Globus pallidus (tissue), 1 donor: ENCODE results near the gene WNT7B.

Source experiments
- DNase-seq: peaks from one replicate; pipeline ENCODE4 v3.0.0-alpha.2; 2015; ENCODE audit warnings: low spot score

The WNT7B gene

DNA sequence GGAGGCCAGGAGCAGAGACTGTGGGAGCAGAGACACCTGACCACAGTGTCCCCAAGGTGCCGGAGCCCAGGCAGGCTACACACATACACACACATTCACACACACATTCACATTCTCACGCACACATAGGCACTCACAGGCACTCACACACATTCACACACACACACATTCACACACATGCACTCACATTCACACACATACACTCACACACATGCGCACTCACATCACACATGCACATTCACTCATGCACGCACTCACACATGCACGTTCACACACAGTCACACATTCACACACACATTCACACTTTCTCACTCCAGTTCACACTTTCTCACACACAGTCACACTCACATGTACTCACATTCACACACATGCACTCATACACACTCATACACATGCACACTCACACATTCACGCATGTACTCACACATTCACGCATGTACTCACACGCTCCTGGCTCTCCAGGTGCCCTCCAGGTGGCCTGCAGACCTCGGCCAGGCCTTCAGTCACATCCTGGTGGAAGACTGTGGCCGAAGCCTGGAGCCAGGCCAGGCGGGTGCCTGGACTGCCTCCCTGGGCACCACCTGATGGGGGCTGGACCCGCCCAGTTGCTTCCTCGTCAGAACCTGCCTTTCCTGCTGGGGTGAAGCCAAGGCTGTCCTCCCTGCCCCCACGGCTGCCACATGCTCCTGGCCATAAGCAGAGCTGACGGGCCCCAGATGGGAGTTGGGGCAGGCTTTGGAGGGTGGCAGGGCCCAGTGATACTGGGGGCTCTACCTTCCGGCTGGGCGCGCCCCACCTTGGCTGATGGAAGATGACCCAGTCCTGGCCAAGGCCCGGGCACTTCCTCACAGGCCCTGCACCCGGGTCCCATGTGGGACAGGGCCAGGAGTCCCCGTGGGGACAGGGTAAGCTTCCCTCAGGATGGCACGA is 89.5 kb downstream of the WNT7B start:
- no peak for DNase-seq

- DNase-seq = no peak
These were observed 90.4 kb downstream of the WNT7B start for GRCh38 chr22:45886540-45886939.

DNA sequence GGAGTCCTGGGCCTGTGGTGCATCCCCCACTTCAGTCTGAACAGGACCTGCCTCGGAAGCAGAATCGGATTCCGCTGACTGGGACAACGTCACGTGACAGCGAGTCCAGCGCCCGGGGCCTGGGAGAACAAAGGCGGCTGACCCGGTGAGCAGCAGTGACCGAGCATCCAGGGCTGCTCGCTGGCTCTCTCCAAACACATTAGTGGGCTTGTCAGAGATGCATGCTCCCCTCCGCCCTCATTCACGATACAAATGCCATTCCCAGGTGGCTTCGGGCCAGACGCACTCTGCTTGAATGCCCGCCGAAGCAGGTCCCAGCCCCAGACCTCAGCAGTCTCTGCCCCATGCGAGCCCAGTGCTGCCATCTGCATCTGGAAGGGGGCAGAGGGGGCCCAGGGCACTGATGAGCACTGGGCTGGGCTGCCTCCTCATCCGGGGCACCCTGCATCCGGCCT is 91.0 kb downstream of the WNT7B start:
- peak; percentile 39 for DNase-seq

- no peak for DNase-seq
These were observed 91.7 kb downstream of the WNT7B start for GRCh38 chr22:45885171-45885840.

DNA sequence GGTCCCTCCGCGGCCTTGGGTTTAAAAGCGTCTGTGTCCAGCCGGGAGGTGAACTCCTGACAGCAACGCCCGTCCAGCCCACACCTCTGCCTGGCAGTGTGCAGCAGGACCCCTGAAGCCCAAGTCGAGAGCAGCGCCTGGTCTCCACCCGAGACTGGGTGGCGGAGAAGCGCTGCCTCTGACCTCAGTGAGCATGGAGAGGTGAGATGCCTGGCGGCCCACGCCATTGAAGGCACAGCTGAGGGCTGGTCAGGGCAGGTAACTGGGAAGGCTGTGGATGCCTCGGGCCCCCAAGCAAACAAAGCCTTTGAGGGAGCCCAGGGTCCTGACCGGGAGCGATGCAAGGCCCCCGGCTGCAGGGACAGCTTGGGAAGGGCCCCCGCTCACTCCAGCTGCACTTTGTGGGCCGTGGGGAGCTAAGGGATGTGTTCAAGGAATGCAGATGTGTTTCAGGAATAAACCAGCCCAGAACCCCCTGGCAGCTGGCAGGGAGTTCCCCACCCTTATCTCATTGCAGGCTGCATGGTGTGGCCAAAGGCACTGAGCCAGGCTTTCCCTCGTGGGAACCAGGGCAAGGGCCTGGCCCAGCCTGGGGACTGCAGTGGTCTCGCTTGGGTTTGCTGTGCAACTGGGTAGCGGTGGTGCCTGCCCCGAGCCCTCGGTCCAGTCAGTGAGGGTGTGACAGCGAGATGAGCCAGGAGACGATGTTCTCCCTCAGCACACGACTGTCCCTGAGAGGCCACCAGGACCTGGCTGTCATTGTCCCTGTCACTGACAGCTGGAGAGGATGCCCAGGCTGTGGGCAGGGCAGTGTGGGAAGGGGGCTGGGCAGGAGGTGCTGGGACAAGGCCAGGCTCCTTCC is 92.5 kb downstream of the WNT7B start:
- no peak for DNase-seq

DNA sequence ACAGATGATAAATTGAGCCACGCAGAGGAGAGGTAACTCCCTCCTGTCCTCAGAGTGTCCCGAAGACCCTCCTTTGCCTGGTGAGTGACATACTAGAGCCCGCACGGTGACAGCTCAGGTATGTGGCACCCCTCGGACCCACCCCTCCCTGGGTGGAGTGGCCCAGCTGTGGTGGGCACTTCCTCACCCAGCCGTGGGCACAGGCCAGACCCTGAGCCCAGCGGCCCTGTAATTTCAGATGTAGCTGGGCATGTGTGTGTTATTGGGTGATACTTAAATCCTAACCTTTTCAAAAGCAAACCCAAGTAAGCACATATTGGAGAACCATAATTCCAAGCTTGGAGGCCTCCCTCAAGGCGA is 93.2 kb downstream of the WNT7B start:
- DNase-seq = no peak

DNA sequence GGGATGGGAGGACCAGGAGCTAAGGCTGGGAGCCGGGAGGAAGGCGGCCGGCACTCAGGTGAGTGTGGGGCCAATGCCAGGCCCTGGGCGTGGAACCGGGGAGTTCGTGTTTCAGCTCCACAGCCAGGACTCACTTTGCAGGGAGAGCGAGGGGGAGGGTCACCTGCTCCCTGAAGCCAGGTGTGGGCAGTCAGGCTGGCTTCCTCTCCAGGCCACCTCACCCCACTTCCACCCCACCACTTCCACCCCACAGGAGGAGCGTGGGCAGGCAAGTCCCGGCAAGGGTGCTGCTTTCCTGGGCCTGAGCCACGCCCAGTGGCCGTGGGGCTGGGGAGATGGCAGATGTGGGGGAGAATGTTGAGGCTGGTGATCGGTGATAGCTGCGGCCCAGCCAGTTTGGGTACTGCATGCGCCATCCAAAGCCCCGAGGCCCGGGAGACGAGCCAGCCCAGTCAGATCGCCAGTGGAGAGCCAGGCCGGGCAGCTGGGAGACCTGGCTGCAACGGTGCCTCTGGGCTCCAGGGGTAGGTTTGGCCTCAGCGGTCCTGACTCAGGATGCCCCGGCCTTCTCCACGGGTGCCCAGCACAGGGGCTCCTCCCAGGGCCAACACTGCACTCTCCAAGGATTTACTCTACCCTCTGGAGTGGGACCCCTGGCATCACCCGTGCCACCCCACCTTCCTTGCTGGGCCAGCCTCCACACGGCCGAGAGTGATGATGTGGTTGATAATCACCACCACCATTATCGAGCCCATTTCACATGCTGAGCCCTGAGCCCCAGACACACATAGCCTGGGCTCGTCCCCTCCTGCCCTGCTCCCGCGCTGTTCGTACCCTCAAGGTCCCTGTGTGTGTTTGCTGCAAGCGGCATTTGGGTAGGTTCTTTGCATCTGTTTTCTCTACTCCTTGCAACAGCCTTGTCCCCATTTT is 93.8 kb downstream of the WNT7B start:
- DNase-seq = no peak

DNA sequence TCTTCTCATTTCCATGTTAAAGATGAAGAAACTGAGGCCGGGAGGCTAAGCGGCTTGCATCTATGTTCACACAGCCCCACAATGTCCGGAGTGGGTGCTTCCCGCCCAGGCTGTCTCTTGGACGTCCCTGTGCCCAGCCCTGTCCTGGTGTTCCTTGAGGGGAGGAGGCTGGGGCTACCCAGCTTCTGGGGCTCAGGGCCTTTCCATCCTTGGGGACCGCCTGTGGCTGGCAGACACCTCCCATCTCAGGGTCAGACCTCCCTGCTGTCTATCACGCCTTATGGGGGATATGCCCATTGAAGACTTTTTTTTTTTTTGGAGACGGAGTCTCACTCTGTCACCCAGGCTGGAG is 95.5 kb downstream of the WNT7B start:
- no peak for DNase-seq

DNA sequence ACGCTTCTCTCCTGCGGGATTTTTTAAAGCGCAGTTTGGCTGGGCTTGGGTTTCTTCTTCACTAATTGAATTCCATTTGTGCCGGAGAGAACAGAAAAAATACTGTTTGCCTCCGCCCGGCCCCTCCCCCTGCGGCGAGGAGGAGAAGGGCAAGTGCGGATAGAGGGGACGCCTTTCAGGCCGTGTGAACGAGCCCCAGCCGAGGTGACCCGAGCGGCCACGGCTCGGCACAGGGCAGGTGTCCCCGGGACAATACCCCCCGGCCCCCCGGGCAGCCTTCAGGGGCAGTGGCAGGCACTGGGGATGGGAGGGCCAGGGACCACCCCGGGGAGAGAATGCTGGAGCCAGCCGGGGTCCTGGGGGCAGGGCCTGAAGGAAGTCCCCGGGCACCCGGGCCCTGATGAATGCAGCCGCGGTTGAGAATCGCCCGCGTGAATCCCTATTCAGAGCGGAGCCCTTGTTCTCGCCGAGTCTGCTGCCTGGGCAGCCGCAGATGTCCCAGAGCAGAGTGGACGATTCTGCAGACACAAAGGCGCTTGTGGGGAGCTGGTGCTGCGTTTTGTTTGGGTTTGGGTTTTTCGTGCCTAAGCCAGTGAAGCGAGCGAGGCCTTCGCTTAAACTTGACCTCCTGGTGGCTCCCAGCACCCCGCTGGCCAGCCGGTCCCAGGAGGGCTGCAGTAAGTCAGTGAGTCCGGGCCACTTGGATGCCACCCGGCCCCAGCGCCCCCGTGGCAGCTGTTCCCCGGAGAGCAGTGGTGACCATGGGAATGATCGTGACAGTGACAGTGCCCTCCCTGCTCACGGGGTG is 96.0 kb downstream of the WNT7B start:
- DNase-seq = peak; percentile 32

- DNase-seq = no peak
These were observed 96.8 kb downstream of the WNT7B start for GRCh38 chr22:45880091-45880715.

GRCh38 chr22:45879552-45879949 is 97.4 kb downstream of the WNT7B start:
- DNase-seq = no peak

DNA sequence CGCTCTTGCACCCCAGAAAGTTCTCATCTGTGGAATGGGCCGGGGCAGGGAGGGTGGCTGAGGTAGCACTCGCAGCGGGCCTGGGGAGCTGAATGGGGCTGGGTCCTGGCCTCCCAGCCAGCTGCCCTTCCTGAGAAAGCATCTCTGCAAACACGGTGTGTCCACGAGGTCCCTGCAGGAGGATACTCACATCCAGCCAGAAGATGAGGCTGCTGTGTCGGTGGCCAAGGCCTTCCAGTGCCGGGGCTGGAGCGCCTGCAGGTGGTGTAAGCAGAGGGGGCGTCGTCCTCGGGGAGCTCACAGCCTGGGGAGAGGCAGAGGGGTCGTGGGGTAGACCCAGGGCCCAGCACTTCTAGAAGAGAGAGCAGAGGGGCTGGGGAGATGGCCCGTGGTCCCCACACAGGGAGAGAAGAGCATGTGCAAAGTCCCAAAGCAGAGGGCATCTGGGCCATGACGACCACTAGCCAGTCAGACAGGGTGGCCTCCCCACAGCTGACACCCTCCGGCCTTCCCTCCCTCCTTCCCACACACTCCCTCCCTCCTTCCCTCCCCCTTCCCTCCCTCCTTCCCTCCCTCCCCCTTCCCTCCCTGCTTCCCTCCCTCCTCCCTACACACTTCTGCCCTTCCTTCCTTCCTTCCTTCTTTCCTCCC is 97.9 kb downstream of the WNT7B start:
- DNase-seq = no peak

- DNase-seq = no peak
These were observed 98.7 kb downstream of the WNT7B start for GRCh38 chr22:45878051-45878781.

GRCh38 chr22:45877651-45878050 is 99.3 kb downstream of the WNT7B start:
- no peak for DNase-seq

DNA sequence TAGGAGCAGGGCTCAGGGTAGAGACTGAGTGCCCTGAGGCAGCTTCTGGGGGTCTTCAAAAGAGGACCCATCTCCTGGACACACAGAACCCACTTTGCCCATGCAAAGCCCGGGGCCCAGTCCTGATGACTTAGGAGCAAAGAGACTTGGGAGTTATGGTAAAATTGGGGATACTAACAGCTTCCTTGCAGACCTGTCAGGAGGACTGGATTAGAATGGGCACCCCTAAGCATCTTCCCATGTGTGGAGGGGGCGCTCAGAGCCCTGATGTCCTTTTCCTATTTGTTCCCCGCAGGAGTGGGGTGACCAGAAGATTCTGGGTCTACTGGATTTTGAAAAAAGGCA is 100.0 kb downstream of the WNT7B start:
- DNase-seq = no peak

- no peak for DNase-seq
These were observed 100.6 kb downstream of the WNT7B start for GRCh38 chr22:45876136-45877035.

DNA sequence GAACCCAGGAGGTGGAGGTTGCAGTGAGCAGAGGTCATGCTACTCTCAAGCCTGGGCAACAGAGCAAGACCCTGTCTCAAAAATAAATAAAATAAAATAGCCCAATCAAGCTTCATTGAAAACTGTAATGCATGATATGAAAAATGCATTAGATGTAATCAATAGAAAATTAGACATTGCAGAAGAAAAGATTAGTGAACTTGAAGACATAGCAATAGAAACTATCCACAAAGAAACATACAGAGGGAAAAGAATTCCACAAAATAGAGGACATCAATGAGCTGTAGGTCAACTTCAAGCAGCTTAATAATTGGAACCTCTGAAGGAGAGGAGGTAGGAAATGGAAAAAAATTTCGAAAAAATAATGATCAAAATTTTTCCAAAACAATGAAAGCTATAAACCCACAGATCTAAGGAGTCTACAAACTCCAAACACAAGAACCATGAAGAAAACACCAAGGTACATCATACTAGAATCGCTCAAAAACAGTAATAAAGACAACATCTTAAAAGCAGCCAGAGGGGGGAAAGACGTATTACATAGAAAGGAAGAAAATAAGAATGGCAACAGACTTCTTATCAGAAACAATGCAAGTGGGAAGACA is 104.2 kb downstream of the WNT7B start:
- no peak for DNase-seq
